AG08396 (cell line): Measurements from ENCODE around the gene SIK3.
"Not testable (repeated sequence)": the region's sequence is repeated elsewhere in the genome, so short reads cannot be mapped to it uniquely, and the experiment has no call there.

ENCODE experiments used
- DNase-seq: peaks from one replicate; pipeline ENCODE4 v3.0.0; 2012; ENCODE audit warnings: low spot score, mixed read lengths

Gene SIK3

DNA sequence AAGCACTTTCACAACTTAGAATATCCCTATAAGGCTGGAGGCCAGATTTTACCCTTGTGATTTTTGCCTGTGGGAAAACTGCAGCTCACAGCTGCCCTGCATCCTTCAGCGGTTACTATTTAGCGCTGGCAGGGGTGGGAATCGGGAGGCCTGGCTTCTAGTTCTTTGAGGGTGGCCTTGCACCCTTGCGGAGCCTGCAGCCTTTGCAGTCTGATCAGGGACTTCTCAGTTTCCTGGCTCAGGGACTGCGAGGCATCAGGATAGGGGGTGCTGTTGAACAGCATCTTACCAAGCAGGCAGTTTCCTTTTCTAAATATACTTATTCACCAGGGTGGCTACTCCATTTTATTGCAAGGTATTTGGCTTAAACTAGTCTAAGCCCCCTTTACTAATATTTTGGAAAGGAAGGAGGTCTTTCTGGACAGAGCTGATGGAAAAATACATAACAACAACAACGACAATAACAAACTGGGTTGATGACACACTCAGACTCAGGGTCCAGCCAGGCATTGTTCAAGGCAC lies 257.9 kb downstream of the SIK3 start:
- no peak for DNase-seq

DNA sequence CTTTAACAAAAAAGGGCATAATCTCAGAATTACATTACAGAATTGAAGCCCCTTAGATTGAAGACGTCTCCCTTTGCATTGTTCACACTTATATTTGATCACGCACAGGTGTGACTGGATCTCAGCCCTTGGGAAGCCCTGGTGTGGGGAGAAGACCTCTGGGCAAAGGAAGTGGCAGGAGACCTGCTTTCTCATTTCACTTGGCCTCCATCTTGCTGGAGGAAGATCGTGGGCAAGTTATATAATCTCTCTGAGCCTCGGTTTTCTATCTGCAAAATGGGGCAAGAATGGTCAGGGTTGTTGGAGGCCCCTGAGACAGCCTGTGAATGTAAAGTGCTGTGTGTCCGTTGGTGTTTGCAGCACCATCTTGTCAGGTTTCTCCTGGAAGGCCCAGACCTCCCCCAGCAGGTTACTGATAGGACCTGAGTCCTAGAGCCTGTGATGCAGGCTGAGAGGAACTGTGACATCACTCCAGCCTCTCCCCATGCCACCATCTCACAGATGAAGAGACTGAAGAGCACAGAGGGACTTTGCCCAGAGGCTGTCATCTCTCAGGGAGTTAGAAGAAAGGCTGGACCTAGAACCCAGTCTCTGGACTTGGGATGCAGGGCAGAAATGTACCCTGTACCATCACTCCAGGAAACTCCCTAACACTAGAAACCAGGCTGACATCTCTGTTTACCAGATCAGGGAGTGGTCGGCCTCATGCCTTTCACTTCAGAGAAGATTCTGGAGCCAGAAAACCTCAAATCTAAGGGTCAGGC lies 259.7 kb downstream of the SIK3 start:
- no peak for DNase-seq

DNA sequence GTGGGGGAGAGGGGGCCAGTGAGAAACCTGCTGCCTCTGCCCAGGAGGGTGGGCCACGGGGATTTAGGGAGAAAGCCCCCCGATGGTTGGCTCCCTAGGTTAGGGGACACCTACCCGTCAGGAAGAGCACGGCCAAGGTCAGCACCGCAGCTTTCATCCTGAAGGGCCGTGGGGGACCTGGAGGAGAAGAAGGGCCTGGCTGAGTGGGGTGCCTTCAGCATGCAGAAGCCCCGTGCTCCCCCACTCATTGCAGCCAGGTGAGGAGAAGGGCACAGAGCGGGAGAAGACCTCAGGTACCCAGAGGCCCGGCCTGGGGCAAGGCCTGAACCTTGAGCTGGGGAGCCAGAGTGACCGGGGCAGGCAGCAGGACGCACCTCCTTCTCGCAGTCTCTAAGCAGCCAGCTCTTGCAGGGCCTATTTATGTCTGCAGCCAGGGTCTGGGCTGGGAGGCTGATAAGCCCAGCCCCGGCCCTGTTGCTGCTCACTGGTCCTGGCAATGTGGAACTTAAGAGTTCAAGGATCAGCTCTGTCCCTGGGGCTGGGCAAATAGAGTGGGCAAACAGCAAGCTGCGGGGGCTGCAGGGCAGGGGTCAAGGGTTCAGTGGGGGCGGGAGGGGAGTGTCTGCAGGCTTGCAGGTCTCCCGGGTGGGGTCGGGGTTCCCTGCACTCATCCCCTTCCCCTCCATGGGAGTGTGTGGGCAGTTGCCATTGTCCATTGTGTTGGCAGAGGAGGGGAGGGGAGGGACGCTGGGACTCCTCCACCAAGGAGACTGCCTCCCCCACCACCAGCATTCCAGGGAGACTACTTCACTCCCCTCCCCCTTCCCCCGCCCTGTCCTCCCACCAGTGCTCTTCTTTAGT lies 260.8 kb downstream of the SIK3 start, which contains the start of gene APOA1:
TSS of gene APOA1 (minus strand) at position 392 of the 861 bp plus-strand sequence. CDS start at position 157, 235 bp downstream.
- DNase-seq = no peak

DNA sequence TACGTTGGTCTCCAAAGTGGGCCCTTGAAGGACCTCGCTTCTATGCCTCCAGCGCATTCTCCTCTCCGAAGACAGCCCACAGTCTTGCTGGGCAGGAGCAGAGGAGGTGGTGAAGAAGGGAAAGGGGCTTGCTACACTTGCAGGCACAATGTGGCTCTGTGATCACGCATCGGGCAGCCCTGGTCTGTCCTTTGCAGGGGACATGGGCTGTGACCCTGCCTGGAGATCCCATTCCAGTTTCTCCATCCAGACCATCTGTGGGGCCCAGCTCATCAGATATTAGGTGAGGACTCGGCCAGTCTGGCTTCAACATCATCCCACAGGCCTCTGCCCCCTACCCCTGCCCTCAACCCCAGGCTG lies 261.6 kb downstream of the SIK3 start:
- DNase-seq = no peak

DNA sequence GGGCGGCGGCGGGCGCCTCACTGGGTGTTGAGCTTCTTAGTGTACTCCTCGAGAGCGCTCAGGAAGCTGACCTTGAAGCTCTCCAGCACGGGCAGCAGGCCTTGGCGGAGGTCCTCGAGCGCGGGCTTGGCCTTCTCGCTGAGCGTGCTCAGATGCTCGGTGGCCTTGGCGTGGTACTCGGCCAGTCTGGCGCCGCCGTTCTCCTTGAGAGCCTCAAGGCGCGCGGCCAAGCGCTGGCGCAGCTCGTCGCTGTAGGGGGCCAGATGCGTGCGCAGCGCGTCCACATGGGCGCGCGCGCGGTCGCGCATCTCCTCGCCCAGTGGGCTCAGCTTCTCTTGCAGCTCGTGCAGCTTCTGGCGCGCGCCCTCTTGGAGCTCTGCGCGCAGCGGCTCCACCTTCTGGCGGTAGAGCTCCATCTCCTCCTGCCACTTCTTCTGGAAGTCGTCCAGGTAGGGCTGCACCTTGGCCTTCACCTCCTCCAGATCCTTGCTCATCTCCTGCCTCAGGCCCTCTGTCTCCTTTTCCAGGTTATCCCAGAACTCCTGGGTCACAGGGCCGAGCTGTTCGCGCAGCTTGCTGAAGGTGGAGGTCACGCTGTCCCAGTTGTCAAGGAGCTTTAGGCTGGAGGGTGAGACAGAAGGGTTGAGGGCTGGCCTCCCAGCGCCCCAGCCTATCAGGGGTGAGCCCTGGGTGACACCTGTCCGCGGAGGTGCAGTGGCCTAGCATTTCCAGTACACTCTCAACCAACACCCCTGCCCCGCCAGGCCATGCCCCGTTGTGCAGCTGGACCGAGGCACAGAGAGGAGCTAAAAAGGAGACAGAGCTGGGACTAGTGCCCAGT lies 262.2 kb downstream of the SIK3 start:
- peak; percentile 96 for DNase-seq

DNA sequence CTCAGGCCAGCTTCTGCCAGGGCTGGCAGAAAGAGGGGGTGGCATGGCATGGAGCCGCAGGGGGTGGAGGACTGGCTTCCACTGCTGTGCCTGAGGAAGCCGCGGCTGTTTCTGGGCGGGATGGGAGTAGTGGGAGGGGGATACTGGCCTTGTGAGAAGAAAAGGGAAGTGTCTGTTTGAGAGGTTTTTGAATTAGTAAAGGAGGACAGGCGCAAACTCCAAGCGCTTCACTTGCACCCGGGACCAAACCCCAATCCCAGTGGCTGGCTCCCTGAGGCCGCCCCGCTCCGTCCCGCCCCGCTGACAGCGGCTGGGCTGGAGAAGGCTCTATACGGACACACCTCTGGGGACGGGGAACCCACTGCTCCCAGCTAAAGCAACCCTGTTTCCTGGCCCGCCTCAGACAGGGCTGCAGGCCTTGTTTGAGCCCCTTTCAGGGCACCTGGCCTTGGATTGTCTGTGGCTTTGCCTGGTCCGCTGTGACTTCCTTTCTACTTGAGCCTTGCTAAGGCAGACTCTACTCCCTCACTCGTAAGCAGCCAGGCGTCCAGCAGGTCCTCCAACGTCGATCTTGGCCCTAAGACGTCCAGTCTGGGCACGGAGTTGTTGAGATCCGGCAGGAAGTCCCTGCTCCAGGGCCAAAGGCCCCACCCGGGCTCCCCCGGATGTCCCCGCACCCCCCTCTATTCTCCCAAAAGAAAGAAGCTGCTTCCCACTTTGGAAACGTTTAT lies 263.0 kb downstream of the SIK3 start:
- peak; percentile 29 for DNase-seq

DNA sequence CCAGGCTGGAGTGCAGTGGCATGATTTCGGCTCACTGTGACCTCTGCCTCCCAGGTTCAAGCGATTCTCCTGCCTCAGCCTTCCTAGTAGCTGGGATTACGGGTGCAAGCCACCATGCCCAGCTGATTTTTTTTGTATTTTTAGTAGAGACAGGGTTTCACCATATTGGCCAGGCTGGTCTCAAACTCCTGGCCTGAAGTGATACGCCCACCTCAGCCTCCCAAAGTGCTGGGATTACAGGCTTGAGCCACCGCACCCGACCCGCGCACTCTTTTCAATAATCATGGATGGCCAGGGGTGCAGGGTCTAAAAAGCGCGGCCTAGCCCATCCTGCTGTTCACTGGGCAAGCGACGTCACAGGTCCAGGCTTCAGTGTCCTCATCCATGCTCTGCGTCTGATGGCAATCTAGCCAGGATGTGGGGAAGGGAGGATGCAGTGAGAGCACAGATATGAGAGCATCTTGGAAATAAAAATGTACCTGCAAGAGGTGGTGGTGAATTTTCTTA lies 263.6 kb downstream of the SIK3 start:
- not testable (repeated sequence) for DNase-seq

DNA sequence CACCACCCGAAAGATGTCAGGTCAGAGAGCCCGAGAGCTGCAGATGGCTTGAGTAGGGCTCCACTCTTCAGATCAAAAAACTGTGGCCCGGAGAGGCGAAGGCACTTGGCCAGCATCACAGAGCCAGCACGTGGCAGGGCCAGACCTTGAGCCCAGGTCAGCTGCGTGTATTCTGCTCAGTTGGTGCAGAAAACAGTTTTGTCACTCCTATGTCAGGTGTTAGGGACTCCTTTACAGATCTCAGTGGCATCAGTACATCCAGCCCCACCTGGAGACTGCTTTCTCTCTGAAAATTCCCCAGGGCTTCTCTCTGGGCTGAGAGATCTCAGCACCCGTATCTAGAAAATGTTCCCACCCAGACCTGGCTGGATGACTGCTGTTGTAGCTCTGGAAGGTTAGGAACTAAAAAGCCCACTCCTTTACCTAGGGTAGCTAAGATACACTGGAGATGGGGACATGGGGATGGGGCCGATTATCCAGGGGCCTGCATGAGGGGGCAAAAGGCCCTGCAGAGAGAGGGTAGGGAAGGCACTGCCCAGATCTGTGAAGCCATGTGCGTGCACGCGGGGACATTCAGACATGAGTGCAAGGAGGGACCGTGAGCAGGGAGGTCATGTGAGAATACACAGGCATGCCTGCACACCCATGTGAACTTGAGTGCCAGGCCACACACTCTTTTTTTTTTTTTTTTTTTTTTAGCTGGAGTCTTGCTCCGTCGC lies 264.3 kb downstream of the SIK3 start:
- no peak for DNase-seq

DNA sequence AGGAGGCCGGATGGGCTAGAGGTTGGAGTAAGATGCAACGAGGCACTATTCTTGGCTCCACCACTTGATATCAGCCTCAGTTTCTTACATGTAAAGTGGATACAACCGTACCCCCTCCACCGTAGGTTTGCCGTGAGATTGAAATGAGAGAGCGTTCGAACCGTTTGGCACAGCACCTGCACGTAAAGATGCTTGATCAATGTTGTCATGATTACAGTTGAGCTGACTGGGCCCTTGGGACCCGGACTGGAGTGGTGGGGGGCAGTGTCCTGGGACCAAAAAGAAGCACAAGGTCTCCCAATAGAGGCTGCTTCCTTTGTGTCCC lies 264.8 kb downstream of the SIK3 start:
- no peak for DNase-seq

DNA sequence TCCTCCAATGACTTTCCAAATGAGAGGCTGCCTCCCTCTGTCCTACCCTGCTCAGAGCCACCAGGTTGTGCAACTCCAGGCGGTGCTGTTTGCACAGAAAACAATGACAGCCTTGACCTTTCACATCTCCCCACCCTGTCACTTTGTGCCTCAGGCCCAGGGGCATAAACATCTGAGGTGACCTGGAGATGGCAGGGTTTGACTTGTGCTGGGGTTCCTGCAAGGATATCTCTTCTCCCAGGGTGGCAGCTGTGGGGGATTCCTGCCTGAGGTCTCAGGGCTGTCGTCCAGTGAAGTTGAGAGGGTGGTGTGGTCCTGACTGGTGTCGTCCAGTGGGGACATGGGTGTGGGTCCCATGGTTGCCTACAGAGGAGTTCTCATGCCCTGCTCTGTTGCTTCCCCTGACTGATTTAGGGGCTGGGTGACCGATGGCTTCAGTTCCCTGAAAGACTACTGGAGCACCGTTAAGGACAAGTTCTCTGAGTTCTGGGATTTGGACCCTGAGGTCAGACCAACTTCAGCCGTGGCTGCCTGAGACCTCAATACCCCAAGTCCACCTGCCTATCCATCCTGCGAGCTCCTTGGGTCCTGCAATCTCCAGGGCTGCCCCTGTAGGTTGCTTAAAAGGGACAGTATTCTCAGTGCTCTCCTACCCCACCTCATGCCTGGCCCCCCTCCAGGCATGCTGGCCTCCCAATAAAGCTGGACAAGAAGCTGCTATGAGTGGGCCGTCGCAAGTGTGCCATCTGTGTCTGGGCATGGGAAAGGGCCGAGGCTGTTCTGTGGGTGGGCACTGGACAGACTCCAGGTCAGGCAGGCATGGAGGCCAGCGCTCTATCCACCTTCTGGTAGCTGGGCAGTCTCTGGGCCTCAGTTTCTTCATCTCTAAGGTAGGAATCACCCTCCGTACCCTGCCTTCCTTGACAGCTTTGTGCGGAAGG lies 265.6 kb downstream of the SIK3 start:
- no peak for DNase-seq

DNA sequence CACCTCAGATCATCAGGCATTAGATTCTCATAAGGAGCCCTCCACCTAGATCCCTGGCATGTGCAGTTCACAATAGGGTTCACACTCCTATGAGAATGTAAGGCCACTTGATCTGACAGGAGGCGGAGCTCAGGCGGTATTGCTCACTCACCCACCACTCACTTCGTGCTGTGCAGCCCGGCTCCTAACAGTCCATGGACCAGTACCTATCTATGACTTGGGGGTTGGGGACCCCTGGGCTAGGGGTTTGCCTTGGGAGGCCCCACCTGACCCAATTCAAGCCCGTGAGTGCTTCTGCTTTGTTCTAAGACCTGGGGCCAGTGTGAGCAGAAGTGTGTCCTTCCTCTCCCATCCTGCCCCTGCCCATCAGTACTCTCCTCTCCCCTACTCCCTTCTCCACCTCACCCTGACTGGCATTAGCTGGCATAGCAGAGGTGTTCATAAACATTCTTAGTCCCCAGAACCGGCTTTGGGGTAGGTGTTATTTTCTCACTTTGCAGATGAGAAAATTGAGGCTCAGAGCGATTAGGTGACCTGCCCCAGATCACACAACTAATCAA lies 266.4 kb downstream of the SIK3 start:
- no peak for DNase-seq

DNA sequence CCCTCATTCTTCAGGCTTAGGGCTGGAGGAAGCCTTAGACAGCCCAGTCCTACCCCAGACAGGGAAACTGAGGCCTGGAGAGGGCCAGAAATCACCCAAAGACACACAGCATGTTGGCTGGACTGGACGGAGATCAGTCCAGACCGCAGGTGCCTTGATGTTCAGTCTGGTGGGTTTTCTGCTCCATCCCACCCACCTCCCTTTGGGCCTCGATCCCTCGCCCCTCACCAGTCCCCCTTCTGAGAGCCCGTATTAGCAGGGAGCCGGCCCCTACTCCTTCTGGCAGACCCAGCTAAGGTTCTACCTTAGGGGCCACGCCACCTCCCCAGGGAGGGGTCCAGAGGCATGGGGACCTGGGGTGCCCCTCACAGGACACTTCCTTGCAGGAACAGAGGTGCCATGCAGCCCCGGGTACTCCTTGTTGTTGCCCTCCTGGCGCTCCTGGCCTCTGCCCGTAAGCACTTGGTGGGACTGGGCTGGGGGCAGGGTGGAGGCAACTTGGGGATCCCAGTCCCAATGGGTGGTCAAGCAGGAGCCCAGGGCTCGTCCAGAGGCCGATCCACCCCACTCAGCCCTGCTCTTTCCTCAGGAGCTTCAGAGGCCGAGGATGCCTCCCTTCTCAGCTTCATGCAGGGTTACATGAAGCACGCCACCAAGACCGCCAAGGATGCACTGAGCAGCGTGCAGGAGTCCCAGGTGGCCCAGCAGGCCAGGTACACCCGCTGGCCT lies 267.9 kb downstream of the SIK3 start:
- DNase-seq = no peak

DNA sequence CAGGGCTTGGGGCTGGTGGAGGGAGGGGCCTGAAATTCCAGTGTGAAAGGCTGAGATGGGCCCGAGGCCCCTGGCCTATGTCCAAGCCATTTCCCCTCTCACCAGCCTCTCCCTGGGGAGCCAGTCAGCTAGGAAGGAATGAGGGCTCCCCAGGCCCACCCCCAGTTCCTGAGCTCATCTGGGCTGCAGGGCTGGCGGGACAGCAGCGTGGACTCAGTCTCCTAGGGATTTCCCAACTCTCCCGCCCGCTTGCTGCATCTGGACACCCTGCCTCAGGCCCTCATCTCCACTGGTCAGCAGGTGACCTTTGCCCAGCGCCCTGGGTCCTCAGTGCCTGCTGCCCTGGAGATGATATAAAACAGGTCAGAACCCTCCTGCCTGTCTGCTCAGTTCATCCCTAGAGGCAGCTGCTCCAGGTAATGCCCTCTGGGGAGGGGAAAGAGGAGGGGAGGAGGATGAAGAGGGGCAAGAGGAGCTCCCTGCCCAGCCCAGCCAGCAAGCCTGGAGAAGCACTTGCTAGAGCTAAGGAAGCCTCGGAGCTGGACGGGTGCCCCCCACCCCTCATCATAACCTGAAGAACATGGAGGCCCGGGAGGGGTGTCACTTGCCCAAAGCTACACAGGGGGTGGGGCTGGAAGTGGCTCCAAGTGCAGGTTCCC lies 268.6 kb downstream of the SIK3 start, which contains the start of gene APOC3:
TSS of gene APOC3 (plus strand) at position 383 of the 659 bp plus-strand sequence. CDS start 676 bp downstream, outside the sequence.
- DNase-seq = no peak

DNA sequence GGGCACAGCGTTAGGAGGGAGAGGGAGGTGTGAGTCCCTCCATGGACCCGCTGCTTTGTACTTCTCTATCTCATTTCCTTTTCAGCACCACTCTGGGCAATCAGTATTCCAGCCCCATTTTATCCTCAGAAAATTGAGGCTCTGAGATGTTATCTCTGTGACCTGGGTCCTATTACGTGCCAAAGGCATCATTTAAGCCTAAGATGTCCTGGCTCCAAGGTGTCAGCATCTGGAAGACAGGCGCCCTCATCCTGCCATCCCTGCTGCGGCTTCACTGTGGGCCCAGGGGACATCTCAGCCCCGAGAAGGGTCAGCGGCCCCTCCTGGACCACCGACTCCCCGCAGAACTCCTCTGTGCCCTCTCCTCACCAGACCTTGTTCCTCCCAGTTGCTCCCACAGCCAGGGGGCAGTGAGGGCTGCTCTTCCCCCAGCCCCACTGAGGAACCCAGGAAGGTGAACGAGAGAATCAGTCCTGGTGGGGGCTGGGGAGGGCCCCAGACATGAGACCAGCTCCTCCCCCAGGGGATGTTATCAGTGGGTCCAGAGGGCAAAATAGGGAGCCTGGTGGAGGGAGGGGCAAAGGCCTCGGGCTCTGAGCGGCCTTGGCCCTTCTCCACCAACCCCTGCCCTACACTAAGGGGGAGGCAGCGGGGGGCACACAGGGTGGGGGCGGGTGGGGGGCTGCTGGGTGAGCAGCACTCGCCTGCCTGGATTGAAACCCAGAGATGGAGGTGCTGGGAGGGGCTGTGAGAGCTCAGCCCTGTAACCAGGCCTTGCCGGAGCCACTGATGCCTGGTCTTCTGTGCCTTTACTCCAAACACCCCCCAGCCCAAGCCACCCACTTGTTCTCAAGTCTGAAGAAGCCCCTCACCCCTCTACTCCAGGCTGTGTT lies 269.4 kb downstream of the SIK3 start:
- DNase-seq = no peak

DNA sequence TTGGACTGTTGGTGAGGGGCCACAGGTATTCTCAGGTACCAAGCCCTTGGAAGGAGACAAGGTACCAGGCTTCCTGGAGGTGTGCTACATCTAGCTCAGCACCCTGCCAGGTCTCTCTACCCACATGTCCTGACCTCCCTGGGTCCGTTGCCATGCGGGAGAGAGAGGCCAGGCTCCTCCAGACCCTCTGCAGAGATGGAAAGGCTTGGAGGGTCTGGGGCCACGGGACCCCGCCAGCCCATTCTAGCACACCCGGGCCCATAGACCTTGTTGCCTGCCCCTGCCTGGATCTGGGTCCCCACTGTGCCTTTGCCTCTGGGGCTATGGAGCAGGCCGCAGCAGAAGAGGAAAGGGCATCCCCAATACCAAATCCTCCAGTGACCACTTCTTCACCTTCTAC lies 270.8 kb downstream of the SIK3 start:
- no peak for DNase-seq

DNA sequence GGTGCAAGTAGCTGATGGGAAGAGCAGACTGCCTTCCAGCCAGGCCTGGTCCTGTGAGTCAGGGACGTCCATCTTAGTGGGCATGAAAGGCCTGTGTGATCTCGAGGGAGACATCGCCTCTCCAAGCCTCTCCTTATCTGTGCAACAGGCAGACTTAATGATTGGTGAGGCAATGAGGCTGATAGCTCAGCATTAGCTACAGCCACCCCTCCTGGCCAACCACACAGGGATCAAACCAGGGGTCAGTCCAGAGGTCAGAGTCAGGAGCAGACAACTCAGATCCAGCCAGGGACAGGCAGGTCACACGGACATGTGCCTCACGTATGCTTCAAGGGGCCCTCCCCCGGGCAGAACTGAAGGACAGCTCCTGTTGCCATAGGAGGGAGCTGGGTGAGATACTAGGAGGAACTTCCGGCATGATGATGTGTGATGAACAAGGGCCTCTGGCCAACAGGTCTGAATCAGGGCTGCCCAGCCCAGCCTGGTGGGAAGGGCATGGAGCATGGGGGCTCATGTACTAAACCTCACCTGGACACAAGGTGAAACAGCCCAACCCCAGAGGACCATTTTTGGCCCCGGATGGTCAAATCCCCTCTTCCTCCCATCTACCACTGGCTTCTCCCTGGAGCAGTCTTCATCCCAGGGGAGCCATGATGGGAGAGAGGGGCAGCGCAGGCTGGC lies 271.3 kb downstream of the SIK3 start:
- DNase-seq = no peak
